IMR-90 (cell line): ENCODE results near the gene CYB5R4. TPM values are rescaled to one million over a fixed set of nuclear protein-coding genes. Genes with fewer than 3 reads are reported as not detected.

Experiments used
- ATAC-seq: fragments of 200-7000 bp; cut with Tn5 transposase; 2 replicates; pipeline ENCODE4 v1.9.1; 2020; ENCODE audit warnings: low read depth, mild to moderate bottlenecking, moderate library complexity
- BruUV-seq: library from RNA; stranded (reverse); fragments of 400-500 nt; replicated peaks from 2 replicates; lab custom pipeline; 2021; lab: Mats Ljungman, UMichigan
- CTCF ChIA-PET: fragments of 300-600 bp; formaldehyde crosslinking; extraction: SDS; loops from one replicate; lab custom pipeline; 2021; ENCODE audit warnings: antibody characterized with exemption; lab: Yijun Ruan, JAX
- POLR2A ChIA-PET: fragments of 300-600 bp; sonication (Branson Sonifier 250); formaldehyde crosslinking; loops from one replicate; lab custom pipeline; 2022; ENCODE audit warnings: antibody characterized with exemption; ENCODE audit not compliant: unreplicated experiment; lab: Charles Lee
- DNase-seq: peaks from one replicate; pipeline ENCODE4 v3.0.0; 2013
- H2AFZ ChIP-seq: replicated peaks from 2 replicates; pipeline ENCODE3; 2013; ENCODE audit warnings: low read length, mild to moderate bottlenecking; ENCODE audit not compliant: poor library complexity
- H2AK5ac ChIP-seq: 2 replicates; pipeline ENCODE4 v1.6.1; 2013; ENCODE audit warnings: low read depth, low read length, inconsistent platforms
- H2AK9ac ChIP-seq: replicated peaks from 2 replicates; pipeline ENCODE3; 2013; ENCODE audit warnings: mild to moderate bottlenecking, low read depth, low read length, moderate library complexity; ENCODE audit not compliant: poor library complexity
- H2BK120ac ChIP-seq: 2 replicates; pipeline ENCODE4 v1.6.1; 2013; ENCODE audit warnings: low read depth, low read length, inconsistent platforms
- H2BK15ac ChIP-seq: 3 replicates; pipeline ENCODE4 v1.6.1; 2013; ENCODE audit warnings: low read depth, low read length, inconsistent platforms
- H2BK20ac ChIP-seq: 2 replicates; pipeline ENCODE4 v1.6.1; 2013; ENCODE audit warnings: low read depth, mild to moderate bottlenecking, inconsistent platforms, low read length, moderate library complexity
- H2BK5ac ChIP-seq: 2 replicates; pipeline ENCODE4 v1.6.1; 2013; ENCODE audit warnings: mild to moderate bottlenecking, low read depth, low read length, inconsistent platforms; ENCODE audit not compliant: poor library complexity, severe bottlenecking
- H3K14ac ChIP-seq: replicated peaks from 2 replicates; pipeline ENCODE4 v1.6.1; 2013; ENCODE audit warnings: low read depth, low read length, inconsistent platforms
- H3K18ac ChIP-seq: 2 replicates; pipeline ENCODE4 v1.6.1; 2013; ENCODE audit warnings: low read depth, low read length, control low read depth
- H3K23ac ChIP-seq: 2 replicates; pipeline ENCODE4 v1.6.1; 2013; ENCODE audit warnings: low read depth, low read length, inconsistent platforms
- H3K27ac ChIP-seq: 2 replicates; pipeline ENCODE4 v1.5.1; 2013; ENCODE audit warnings: mild to moderate bottlenecking, control low read depth, low read length; ENCODE audit not compliant: insufficient read depth
- H3K27me3 ChIP-seq: 2 replicates; pipeline ENCODE4 v1.6.1; 2013; ENCODE audit warnings: low read length; ENCODE audit not compliant: control insufficient read depth, insufficient read depth
- H3K36me3 ChIP-seq: 2 replicates; pipeline ENCODE4 v1.6.1; 2013; ENCODE audit warnings: low read length, mixed read lengths; ENCODE audit not compliant: control insufficient read depth, insufficient read depth
- H3K4ac ChIP-seq: 2 replicates; pipeline ENCODE4 v1.6.1; 2013; ENCODE audit warnings: low read depth, low read length, inconsistent platforms
- H3K4me1 ChIP-seq: 2 replicates; pipeline ENCODE4 v1.6.1; 2013; ENCODE audit warnings: low read length, mixed read lengths; ENCODE audit not compliant: control insufficient read depth, insufficient read depth
- H3K4me2 ChIP-seq: 2 replicates; pipeline ENCODE4 v1.6.1; 2013; ENCODE audit warnings: low read depth, mild to moderate bottlenecking, control low read depth, low read length, moderate library complexity
- H3K4me3 ChIP-seq: 2 replicates; pipeline ENCODE4 v1.5.1; 2013; ENCODE audit warnings: low read depth, mild to moderate bottlenecking, control low read depth, low read length, moderate library complexity; ENCODE audit not compliant: insufficient read depth
- H3K56ac ChIP-seq: 2 replicates; pipeline ENCODE4 v1.6.1; 2013; ENCODE audit warnings: low read length, inconsistent platforms; ENCODE audit not compliant: insufficient read depth; ENCODE audit errors: extremely low read depth
- H3K79me1 ChIP-seq, 2 experiments: 2 replicates each; pipeline ENCODE4 v1.6.1; 2013; ENCODE audit warnings: low read length in 2 of 2, inconsistent platforms in 1 of 2, low read depth in 1 of 2
- H3K9ac ChIP-seq: 2 replicates; pipeline ENCODE4 v1.6.1; 2013; ENCODE audit warnings: low read depth, low read length, control low read depth
- H3K9me1 ChIP-seq: 2 replicates; pipeline ENCODE4 v1.6.1; 2013; ENCODE audit warnings: low read length, inconsistent platforms; ENCODE audit not compliant: insufficient read depth
- H3K9me3 ChIP-seq: 2 replicates; pipeline ENCODE4 v1.6.1; 2013; ENCODE audit warnings: low read length; ENCODE audit not compliant: control insufficient read depth, insufficient read depth
- H4K20me1 ChIP-seq: 2 replicates; pipeline ENCODE4 v1.6.1; 2013; ENCODE audit warnings: low read length, inconsistent platforms; ENCODE audit not compliant: insufficient read depth
- H4K5ac ChIP-seq: 2 replicates; pipeline ENCODE4 v1.6.1; 2013; ENCODE audit warnings: mild to moderate bottlenecking, low read depth, low read length, control low read depth
- H4K8ac ChIP-seq, 2 experiments: 2 replicates each; pipeline ENCODE4 v1.6.1; 2013; ENCODE audit warnings: low read depth in 2 of 2, low read length in 2 of 2, control low read depth in 1 of 2, inconsistent platforms in 1 of 2
- H4K91ac ChIP-seq: 2 replicates; pipeline ENCODE4 v1.6.1; 2013; ENCODE audit warnings: low read depth, low read length, inconsistent platforms; ENCODE audit not compliant: insufficient read depth
- BHLHE40 ChIP-seq: fragments of 150-350 bp; IDR thresholded peaks from 2 replicates; pipeline ENCODE4 v1.6.1; 2016; ENCODE audit warnings: mild to moderate bottlenecking, low read depth, low read length
- CEBPB ChIP-seq: IDR thresholded peaks from 2 replicates; pipeline ENCODE4 v1.6.1; 2012; ENCODE audit warnings: low read depth, low read length, improper control_type of control experiment
- CHD1 ChIP-seq: IDR thresholded peaks from 2 replicates; pipeline ENCODE4 v1.6.1; 2012; ENCODE audit warnings: low read depth, low read length, improper control_type of control experiment
- CTCF ChIP-seq: conservative IDR thresholded peaks from 2 replicates; pipeline ENCODE4 v1.5.1; 2012; ENCODE audit warnings: mild to moderate bottlenecking, low read depth, low read length, improper control_type of control experiment
- FOS ChIP-seq: fragments of 150-350 bp; IDR thresholded peaks from 2 replicates; pipeline ENCODE4 v1.6.1; 2016; ENCODE audit warnings: low read depth, low read length
- MAFK ChIP-seq: IDR thresholded peaks from 2 replicates; pipeline ENCODE4 v1.6.1; 2012; ENCODE audit warnings: low read depth, low read length, improper control_type of control experiment
- MAZ ChIP-seq: IDR thresholded peaks from 2 replicates; pipeline ENCODE4 v1.6.1; 2012; ENCODE audit warnings: low read depth, mild to moderate bottlenecking, low read length, improper control_type of control experiment, moderate library complexity, borderline replicate concordance
- MXI1 ChIP-seq: IDR thresholded peaks from 2 replicates; pipeline ENCODE4 v1.6.1; 2012; ENCODE audit warnings: low read depth, mild to moderate bottlenecking, low read length, moderate library complexity, borderline replicate concordance
- NFE2L2 ChIP-seq: fragments of 150-350 bp; IDR thresholded peaks from 2 replicates; pipeline ENCODE4 v1.6.1; 2016; ENCODE audit warnings: low read depth, mild to moderate bottlenecking, low read length
- POLR2A ChIP-seq: IDR thresholded peaks from 2 replicates; pipeline ENCODE4 v1.6.1; 2012; ENCODE audit warnings: mild to moderate bottlenecking, low read depth, low read length
- RAD21 ChIP-seq: IDR thresholded peaks from 2 replicates; pipeline ENCODE4 v1.6.1; 2012; ENCODE audit warnings: low read length, improper control_type of control experiment
- RCOR1 ChIP-seq: IDR thresholded peaks from 2 replicates; pipeline ENCODE4 v1.6.1; 2012; ENCODE audit warnings: mild to moderate bottlenecking, low read length, improper control_type of control experiment; ENCODE audit not compliant: insufficient replicate concordance
- RFX5 ChIP-seq: IDR thresholded peaks from 2 replicates; pipeline ENCODE4 v1.8.0; 2012; ENCODE audit warnings: low read depth, mild to moderate bottlenecking, low read length, moderate library complexity
- SMC3 ChIP-seq: fragments of 150-350 bp; IDR thresholded peaks from 2 replicates; pipeline ENCODE4 v1.6.1; 2016; ENCODE audit warnings: low read depth, mild to moderate bottlenecking, antibody characterized with exemption, low read length, moderate library complexity
- WGBS, 2 experiments: methylation state at CpG; one replicate each; pipeline versions ENCODE4 v1.1.5 to v1.1.7; 2013; ENCODE audit warnings: missing lambda C conversion rate in 2 of 2; ENCODE audit not compliant: insufficient read length in 1 of 2; ENCODE audit errors: extremely low coverage in 2 of 2; 5-methylcytosine and 5-hydroxymethylcytosine counted together
- dilution Hi-C: fragments of 300-500 bp; cut with HindIII; formaldehyde crosslinking; loops from one replicate; pipeline ENCODE4 v1.14.3; 2018; ENCODE audit warnings: low sequenced_read_pairs; ENCODE audit not compliant: unreplicated experiment
- in situ Hi-C: fragments of 300-500 bp; cut with MboI; formaldehyde crosslinking; loops from 3 replicates; pipeline ENCODE4 v1.14.3; 2019; ENCODE audit warnings: low sequenced_read_pairs, inconsistent platforms, mixed read lengths
- intact Hi-C: fragments of 100-400 bp; cut with micrococcal nuclease; formaldehyde crosslinking; loops from 2 replicates; pipeline ENCODE4 v1.10.0; 2022
- polyA plus RNA-seq, 3 experiments: library from polyadenylated mRNA; depleted of rRNA; stranded (reverse); fragments of >200 nt; gene quantifications; 2 replicates each; pipeline ENCODE4 v1.2.3, GENCODE V29; 2012; ENCODE audit warnings: low replicate concordance in 1 of 3
- total RNA-seq: library from RNA; depleted of rRNA; stranded (reverse); fragments of >200 nt; gene quantifications from 2 replicates; pipeline ENCODE4 v1.2.3, GENCODE V29; 2012
- TF ChIP-seq, protein P1 (sequence below): fragments of 150-350 bp; IDR thresholded peaks from 2 replicates; pipeline ENCODE4 v1.6.1; 2016; ENCODE audit warnings: low read depth, mild to moderate bottlenecking, low read length, moderate library complexity, borderline replicate concordance
- TF ChIP-seq, protein P2 (sequence below): fragments of 150-350 bp; IDR thresholded peaks from 2 replicates; pipeline ENCODE4 v1.6.1; 2017; ENCODE audit warnings: mild to moderate bottlenecking, antibody characterized with exemption, low read length, low read depth

The CYB5R4 gene
- total and polyA plus RNA-seq, 2 of the 4 experiments (the other 2 are of a cell fraction), result 3.2 to 6.1 TPM

GRCh38 chr6:83838727-83839126, 20.8 kb upstream of the CYB5R4 start:
- Histone ChIP-seq H4K91ac (no peak overlapping the region), H2BK120ac (no peak overlapping the region), H4K5ac (no peak overlapping the region), H3K27me3 (no peaks in the 10 kb centered on the region), H3K9ac (no peak overlapping the region), H3K27ac (no peak overlapping the region), H3K4me1 (no peaks in the 10 kb centered on the region), H2BK5ac (no peak overlapping the region), H3K9me3 (no peaks in the 10 kb centered on the region), H2AFZ (no peak overlapping the region), H2BK15ac (no peak overlapping the region), H3K9me1 (no peaks in the 10 kb centered on the region), H3K4ac (no peak overlapping the region), H3K36me3 (no peaks in the 10 kb centered on the region), H2AK9ac (no peak overlapping the region), H2AK5ac (no peak overlapping the region), H2BK20ac (no peak overlapping the region), H4K20me1 (no peaks in the 10 kb centered on the region), H4K8ac (no peak overlapping the region), H3K4me2 (no peak overlapping the region), H3K4me3 (no peak overlapping the region), H3K14ac (no peak overlapping the region), H3K23ac (no peak overlapping the region), H3K79me1 (no peaks in the 10 kb centered on the region), H3K56ac (no peak overlapping the region), H3K18ac (no peak overlapping the region)
- in situ Hi-C loops (no loop called here), intact Hi-C loops (no loop called here), dilution Hi-C loops (no loop called here)
- peak; percentile 15 for DNase-seq
- TF ChIP-seq NFE2L2 (no peak), CTCF (no peak), POLR2A (no peak), SMC3 (no peak), RFX5 (no peak), MAZ (no peak), CHD1 (no peak), MAFK (no peak), RCOR1 (no peak), MXI1 (no peak), RAD21 (no peak), BHLHE40 (no peak), CEBPB (no peak), FOS (no peak)
- TF ChIP-seq, protein P1, sequence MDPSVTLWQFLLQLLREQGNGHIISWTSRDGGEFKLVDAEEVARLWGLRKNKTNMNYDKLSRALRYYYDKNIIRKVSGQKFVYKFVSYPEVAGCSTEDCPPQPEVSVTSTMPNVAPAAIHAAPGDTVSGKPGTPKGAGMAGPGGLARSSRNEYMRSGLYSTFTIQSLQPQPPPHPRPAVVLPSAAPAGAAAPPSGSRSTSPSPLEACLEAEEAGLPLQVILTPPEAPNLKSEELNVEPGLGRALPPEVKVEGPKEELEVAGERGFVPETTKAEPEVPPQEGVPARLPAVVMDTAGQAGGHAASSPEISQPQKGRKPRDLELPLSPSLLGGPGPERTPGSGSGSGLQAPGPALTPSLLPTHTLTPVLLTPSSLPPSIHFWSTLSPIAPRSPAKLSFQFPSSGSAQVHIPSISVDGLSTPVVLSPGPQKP, result no peak
- TF ChIP-seq, protein P2, sequence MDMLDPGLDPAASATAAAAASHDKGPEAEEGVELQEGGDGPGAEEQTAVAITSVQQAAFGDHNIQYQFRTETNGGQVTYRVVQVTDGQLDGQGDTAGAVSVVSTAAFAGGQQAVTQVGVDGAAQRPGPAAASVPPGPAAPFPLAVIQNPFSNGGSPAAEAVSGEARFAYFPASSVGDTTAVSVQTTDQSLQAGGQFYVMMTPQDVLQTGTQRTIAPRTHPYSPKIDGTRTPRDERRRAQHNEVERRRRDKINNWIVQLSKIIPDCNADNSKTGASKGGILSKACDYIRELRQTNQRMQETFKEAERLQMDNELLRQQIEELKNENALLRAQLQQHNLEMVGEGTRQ, result no peak
- no CpG with 5 or more reads among the region's 6 CpGs for WGBS, 2 experiments
- POLR2A ChIA-PET, result no interaction called here
- peak; percentile 27; the same call in 1 of the 2 replicates for ATAC-seq
- CTCF ChIA-PET, result no interaction called here
- BruUV-seq, result no TSS peak
